Vagina (tissue), 2 donors: ENCODE results near the gene LVRN.

ENCODE experiments used
- POLR2AphosphoS5 ChIP-seq, 2 donors: sonication (generic); formaldehyde crosslinking; IDR thresholded peaks; one replicate each; pipeline ENCODE4 v1.9.0; 2017; ENCODE audit warnings: antibody characterized with exemption in 2 of 2, mild to moderate bottlenecking in 2 of 2, low read depth in 1 of 2; ENCODE audit not compliant: insufficient read depth in 1 of 2
- TF ChIP-seq, protein P1 (sequence below), 3 experiments: fragments of 450-650 bp in 2 of 3; fragments of 200-600 bp in 1 of 3; sonication (generic) in 1 of 3; IDR thresholded peaks; one replicate each; pipeline ENCODE4 v1.5.1; 2017 to 2019; ENCODE audit warnings: antibody characterized with exemption in 3 of 3, mild to moderate bottlenecking in 2 of 3, moderate library complexity in 2 of 3

DNA sequence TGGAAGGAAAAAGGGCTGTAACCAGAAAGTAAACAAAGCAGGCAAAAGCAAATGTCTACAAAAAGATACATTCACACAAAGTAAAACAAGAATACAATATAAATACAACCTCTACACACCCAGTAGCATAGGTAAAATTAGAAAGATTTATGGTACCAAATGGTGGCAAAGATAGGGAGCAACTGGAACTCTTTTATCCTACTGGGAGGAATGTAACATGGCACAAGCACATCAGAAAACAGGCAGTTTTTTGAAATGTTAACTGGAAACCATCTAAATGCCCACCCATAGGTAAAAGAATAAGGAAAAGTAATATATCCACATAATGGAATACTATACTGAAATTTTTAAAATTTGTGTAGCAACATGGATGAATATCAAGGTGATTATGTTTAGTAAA lies 61.3 kb downstream of the LVRN start:
- no peak for TF ChIP-seq POLR2AphosphoS5 (IDR thresholded peaks at IDR 0.05; ENCODE audit: insufficient read depth in 1 of 2, low read depth in 1 of 2)
- TF ChIP-seq, protein P1, sequence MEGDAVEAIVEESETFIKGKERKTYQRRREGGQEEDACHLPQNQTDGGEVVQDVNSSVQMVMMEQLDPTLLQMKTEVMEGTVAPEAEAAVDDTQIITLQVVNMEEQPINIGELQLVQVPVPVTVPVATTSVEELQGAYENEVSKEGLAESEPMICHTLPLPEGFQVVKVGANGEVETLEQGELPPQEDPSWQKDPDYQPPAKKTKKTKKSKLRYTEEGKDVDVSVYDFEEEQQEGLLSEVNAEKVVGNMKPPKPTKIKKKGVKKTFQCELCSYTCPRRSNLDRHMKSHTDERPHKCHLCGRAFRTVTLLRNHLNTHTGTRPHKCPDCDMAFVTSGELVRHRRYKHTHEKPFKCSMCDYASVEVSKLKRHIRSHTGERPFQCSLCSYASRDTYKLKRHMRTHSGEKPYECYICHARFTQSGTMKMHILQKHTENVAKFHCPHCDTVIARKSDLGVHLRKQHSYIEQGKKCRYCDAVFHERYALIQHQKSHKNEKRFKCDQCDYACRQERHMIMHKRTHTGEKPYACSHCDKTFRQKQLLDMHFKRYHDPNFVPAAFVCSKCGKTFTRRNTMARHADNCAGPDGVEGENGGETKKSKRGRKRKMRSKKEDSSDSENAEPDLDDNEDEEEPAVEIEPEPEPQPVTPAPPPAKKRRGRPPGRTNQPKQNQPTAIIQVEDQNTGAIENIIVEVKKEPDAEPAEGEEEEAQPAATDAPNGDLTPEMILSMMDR (IDR thresholded peaks at IDR 0.05) = no peak
